DMS 273 treated with DMSO at 0.1 percent for 48 hours (cell line): Measurements from ENCODE around the gene EDNRA.

Experiments used
- DNase-seq: peaks from one replicate; lab custom pipeline; 2025; lab: John Stamatoyannopoulos, UW

Gene EDNRA

DNA sequence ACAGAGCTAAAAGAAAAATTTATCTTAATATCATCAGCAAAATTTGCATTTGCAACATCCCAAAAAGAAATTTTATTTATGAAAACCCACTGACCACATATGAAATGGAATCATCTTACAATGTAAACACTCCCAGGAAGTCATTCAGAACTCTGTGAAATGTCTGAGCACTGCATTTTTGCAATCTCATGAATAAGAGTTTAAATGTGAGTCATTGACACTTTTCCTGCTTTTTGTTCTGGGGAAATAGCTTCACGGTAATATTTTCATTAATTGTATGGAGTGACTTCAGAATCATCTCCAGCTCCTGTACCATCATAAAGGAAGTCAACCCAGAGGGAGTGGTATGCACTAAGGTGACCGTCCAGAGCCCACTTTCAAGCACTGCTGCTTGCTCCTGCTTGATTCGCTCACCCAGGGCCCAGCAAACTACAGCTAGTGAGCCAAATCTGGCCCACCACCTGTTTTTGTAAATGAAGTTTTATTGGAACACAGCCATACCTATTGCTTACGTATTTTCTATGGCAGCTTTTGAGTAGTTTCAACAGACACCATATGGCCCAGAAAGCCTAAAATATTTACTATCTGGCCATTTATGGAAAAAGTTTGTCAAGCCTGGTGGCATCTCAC, 17.2 kb downstream of the EDNRA start:
- DNase-seq = peak; percentile 2

- DNase-seq = no peak
Observed at GRCh38 chr4:147508346-147508745, 27.4 kb downstream of the EDNRA start.

DNA sequence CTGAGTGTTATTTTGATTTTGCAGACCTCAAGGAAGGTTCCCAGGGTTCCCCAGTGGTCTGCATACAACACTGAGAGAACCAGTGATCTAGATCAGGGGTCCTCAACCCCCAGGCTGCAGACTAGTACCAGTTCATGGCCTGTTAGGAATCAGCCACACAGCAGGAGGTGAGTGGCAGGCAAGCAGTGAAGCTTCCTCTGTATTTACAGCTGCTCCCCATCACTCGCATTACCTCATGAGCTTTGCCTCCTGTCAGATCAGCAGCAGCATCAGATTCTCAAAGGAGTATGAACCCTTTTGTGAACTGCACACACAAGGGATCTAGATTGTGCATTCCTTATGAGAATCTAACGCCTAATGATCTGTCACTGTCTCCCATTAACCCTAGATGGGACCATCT, 28.5 kb downstream of the EDNRA start:
- no peak for DNase-seq

DNA sequence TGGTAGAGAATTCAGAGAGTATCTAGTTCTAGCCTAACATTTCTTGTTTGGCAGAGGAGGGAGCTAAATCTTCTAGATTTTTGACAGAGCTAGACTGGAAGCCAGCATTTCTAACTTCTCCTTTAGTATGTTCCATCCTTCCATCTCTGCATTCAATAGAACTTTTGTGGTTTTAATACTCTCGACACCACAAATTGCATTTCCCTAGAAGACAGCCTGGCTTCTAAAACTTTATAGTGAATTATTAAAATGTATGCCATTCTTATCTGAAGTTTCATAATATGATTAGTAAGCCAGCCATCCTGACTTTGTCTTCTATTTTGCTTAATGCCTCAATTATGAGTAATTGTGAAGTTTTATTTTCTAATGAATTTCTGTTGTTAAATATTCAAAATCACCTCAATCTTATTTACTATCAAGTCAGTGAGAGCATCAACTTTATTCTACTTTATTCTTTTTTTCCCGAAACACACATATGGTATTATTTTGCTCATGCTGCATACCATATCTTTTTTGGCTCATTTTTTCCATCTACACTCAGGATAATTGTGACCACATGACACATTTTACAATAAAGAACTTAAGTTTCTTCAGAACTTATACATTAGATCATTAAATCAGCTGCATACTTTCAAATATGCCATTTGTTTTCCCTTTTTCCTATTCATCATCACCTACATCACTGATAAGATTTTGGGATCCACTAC, 30.2 kb downstream of the EDNRA start:
- no peak for DNase-seq

DNA sequence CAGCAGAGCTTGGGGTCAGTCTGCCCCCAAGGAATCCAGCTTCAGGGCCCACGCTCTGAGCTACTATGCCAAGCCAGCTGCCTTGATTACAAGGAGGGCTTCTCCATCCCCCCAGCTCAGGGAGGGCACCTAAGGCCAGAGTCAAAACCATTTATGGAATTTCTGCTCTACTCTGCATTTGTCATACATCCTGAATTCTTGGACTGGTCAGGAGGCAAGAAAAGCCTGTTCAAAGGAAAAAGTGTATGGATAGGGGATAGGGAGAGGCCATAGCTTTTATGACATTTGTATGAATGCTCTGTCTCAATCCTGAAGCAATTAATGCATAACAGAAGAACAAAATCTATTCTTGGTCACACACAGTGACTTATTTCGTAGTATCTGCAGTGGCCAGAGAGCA, 32.2 kb downstream of the EDNRA start:
- DNase-seq = no peak

- no peak for DNase-seq
Observed at GRCh38 chr4:147513952-147514351, 33.1 kb downstream of the EDNRA start.

GRCh38 chr4:147515220-147515936, 34.5 kb downstream of the EDNRA start:
- no peak for DNase-seq

DNA sequence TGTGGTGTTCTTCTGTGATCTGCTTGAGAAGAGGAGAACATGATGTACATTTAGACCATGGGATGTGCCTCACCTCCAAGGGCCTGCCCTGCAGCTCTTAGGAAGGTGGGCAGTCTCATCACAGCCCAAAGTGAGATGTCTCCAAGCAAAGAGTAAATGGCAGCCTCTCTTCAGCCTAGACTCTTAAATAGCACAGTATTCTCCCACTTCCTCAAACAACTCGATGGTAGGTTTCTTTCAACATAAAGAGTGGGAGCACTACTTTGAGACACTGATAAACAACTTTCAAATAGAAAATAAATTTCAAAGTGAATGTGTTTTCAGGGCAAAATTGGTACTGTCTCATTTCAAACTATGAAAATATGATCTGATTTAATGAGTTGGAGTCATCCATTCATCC, 35.2 kb downstream of the EDNRA start:
- DNase-seq = no peak

- DNase-seq = no peak
Observed at GRCh38 chr4:147518086-147518485, 37.2 kb downstream of the EDNRA start.

- DNase-seq = no peak
Observed at GRCh38 chr4:147518846-147519767, 38.2 kb downstream of the EDNRA start.

DNA sequence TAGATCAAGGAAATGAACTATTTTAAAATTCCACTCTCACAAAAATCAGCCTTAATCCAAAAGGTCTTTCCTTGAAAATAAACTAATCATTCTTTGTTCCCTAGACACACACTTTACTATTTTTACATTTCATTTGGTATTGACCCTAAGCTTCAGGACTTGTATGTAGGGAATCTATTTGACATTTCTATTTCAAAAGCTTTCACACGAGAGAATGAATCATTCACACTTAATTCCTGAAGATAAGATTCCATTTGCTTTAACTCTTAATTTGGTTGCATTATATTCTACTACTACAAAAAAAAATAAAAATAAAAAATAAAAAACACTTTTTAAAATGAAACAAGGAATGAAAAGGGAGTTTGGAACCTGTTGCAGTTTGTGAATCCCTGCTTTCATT, 43.7 kb downstream of the EDNRA start:
- no peak for DNase-seq

- DNase-seq = no peak
Observed at GRCh38 chr4:147525494-147526271, 44.8 kb downstream of the EDNRA start.

- no peak for DNase-seq
Observed at GRCh38 chr4:147526272-147526654, 45.4 kb downstream of the EDNRA start.

- DNase-seq = no peak
Observed at GRCh38 chr4:147528054-147528453, 47.2 kb downstream of the EDNRA start.

- no peak for DNase-seq
Observed at GRCh38 chr4:147530134-147530533, 49.2 kb downstream of the EDNRA start.

- DNase-seq = no peak
Observed at GRCh38 chr4:147530723-147531122, 49.8 kb downstream of the EDNRA start.

- no peak for DNase-seq
Observed at GRCh38 chr4:147532896-147533295, 52.0 kb downstream of the EDNRA start.

DNA sequence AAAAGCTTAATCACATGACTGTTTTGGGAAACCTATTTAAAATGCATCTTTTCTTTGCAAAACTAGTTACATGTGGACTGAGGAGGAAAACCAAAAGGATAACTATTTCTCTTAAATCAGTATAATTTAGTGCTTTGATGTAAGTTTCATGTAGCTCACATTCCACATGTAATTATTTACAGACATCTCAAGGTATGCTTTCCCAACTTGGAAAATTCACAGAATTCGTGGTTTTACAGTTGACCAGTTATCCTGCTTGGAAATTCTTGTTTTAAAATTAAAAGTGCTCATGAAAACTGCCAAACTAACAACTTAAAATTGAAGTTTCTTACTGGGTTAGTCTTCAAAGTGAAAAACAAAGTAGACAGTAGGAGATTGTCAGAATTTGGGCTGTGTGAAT, 52.4 kb downstream of the EDNRA start:
- no peak for DNase-seq

- DNase-seq = no peak
Observed at GRCh38 chr4:147535124-147535523, 54.2 kb downstream of the EDNRA start.

GRCh38 chr4:147538711-147539110, 57.8 kb downstream of the EDNRA start:
- no peak for DNase-seq

DNA sequence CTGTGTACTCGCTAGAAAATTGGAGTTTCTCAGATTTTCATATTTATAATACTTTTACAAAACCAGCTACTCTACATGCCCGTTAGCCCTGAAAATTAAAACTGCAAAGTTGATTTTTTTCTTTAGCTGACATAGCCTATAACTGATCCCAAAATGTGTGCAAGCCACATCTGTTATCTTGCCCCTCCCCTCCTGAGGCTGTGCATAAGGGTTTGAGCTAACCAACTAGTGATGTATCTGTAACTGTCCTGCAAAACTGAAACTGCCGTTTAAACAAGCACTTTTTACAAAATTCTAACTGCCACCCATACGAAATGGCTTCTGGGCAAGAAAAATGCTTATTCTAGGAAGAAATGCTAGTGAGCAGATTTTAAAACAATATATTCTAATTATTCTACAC, 59.1 kb downstream of the EDNRA start:
- DNase-seq = no peak
